PC-9 (cell line): ENCODE measurements around the gene NET1.

Experiments used
- EZH2 ChIP-seq: fragments of 200-600 bp; sonication (generic); IDR thresholded peaks from 2 replicates; pipeline ENCODE4 v1.8.0; 2017; ENCODE audit warnings: antibody characterized with exemption, low read depth
- TF ChIP-seq, protein P1 (sequence below): fragments of 200-600 bp; sonication (generic); conservative IDR thresholded peaks from 2 replicates; pipeline ENCODE4 v1.6.1; 2017; ENCODE audit warnings: mixed run types, antibody characterized with exemption, mild to moderate bottlenecking, moderate library complexity

DNA sequence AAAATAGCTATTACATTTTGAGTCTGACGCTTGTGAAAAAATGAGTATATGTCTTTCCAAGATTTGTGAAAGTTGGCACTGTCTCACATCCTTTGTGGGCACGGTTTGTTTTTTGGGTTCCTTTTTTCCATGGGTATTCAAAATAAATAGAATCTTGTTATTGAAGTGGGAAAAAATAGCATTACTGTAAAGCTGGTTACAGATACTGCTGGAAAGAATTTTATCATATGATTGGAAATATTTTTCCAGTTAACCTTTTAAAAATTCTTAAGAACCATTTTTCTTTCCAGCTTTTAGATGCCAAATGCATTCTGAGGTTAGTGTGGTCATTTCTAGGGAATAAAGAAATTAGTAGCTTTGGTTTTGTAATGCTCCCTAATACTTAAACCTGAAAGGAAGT, 11.4 kb downstream of the NET1 start:
- TF ChIP-seq, protein P1, sequence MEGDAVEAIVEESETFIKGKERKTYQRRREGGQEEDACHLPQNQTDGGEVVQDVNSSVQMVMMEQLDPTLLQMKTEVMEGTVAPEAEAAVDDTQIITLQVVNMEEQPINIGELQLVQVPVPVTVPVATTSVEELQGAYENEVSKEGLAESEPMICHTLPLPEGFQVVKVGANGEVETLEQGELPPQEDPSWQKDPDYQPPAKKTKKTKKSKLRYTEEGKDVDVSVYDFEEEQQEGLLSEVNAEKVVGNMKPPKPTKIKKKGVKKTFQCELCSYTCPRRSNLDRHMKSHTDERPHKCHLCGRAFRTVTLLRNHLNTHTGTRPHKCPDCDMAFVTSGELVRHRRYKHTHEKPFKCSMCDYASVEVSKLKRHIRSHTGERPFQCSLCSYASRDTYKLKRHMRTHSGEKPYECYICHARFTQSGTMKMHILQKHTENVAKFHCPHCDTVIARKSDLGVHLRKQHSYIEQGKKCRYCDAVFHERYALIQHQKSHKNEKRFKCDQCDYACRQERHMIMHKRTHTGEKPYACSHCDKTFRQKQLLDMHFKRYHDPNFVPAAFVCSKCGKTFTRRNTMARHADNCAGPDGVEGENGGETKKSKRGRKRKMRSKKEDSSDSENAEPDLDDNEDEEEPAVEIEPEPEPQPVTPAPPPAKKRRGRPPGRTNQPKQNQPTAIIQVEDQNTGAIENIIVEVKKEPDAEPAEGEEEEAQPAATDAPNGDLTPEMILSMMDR: no peak
- no peak for TF ChIP-seq EZH2
